Measurements from ENCODE around the gene REL.

DNA sequence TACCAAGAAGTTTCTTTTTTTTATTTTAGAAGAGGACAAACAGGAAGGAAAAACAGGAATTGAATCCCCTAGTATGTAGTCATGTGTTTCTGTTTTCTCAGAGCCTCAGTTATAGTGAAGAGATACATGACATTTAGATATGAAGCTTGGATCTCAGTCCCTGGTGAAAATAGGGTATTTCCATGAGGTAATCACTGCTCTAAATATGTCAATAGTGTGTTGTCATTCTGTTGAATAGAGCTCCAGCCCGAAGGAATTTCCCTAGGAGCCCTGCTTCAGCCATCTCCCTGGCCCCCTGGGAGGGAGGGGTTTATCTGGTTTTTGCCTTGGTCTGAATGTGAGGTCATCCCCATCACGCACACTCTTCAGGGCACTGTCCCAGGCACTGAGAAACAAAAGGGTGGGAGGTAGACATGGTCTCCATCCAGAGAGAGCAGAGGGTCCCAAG is 47.1 kb upstream of the REL start:
- TF ChIP-seq, protein P1, sequence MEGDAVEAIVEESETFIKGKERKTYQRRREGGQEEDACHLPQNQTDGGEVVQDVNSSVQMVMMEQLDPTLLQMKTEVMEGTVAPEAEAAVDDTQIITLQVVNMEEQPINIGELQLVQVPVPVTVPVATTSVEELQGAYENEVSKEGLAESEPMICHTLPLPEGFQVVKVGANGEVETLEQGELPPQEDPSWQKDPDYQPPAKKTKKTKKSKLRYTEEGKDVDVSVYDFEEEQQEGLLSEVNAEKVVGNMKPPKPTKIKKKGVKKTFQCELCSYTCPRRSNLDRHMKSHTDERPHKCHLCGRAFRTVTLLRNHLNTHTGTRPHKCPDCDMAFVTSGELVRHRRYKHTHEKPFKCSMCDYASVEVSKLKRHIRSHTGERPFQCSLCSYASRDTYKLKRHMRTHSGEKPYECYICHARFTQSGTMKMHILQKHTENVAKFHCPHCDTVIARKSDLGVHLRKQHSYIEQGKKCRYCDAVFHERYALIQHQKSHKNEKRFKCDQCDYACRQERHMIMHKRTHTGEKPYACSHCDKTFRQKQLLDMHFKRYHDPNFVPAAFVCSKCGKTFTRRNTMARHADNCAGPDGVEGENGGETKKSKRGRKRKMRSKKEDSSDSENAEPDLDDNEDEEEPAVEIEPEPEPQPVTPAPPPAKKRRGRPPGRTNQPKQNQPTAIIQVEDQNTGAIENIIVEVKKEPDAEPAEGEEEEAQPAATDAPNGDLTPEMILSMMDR (IDR thresholded peaks at IDR 0.05) = no peak
- no peak for TF ChIP-seq POLR2AphosphoS5 (IDR thresholded peaks at IDR 0.05)
- no peak for TF ChIP-seq POLR2A (IDR thresholded peaks at IDR 0.05)

All from stomach (tissue), 4 donors.